HepG2 (cell line): ENCODE measurements around the gene NEAT1. TPM values are rescaled to one million over a fixed set of nuclear protein-coding genes. Genes with fewer than 3 reads are reported as not detected.

Source experiments
- GTF2F1 ChIP-seq: fragments of 150-350 bp; IDR thresholded peaks from 2 replicates; pipeline ENCODE4 v1.6.1; 2014; ENCODE audit warnings: low read length
- MXD1 ChIP-seq: sonication (generic); formaldehyde crosslinking; IDR thresholded peaks from 2 replicates; pipeline ENCODE4 v1.4.0; 2020; ENCODE audit warnings: mild to moderate bottlenecking, missing genetic modification reagents
- NFIC ChIP-seq: IDR thresholded peaks from 2 replicates; pipeline ENCODE4 v1.6.1; 2012; ENCODE audit warnings: mild to moderate bottlenecking, low read length, inconsistent platforms
- POLR2AphosphoS2 ChIP-seq: IDR thresholded peaks from 2 replicates; pipeline ENCODE4 v1.6.1; 2011; ENCODE audit warnings: low read depth, low read length, improper control_type of control experiment
- SAP130 ChIP-seq: IDR thresholded peaks from 2 replicates; pipeline ENCODE4 v1.6.1; 2016; ENCODE audit warnings: low read depth
- SYNCRIP ChIP-seq: fragments of 200-400 bp; formaldehyde crosslinking; IDR thresholded peaks from 2 replicates; pipeline ENCODE4 v1.6.1; 2018; ENCODE audit warnings: mild to moderate bottlenecking, low read depth, low read length; ENCODE audit not compliant: insufficient read depth
- TMF1 ChIP-seq: sonication (generic); formaldehyde crosslinking; IDR thresholded peaks from 2 replicates; pipeline ENCODE4 v1.8.1; 2022; ENCODE audit warnings: low read depth, missing genetic modification reagents
- ZNF138 ChIP-seq: sonication (generic); formaldehyde crosslinking; IDR thresholded peaks from 2 replicates; pipeline ENCODE4 v1.5.0; 2020; ENCODE audit warnings: mild to moderate bottlenecking, low read depth, missing genetic modification reagents
- ZNF44 ChIP-seq: sonication (generic); formaldehyde crosslinking; IDR thresholded peaks from 2 replicates; pipeline ENCODE4 v1.5.1; 2020; ENCODE audit warnings: mild to moderate bottlenecking, missing genetic modification reagents
- ZNF552 ChIP-seq: sonication (generic); formaldehyde crosslinking; IDR thresholded peaks from 2 replicates; pipeline ENCODE4 v1.9.0; 2022; ENCODE audit warnings: missing genetic modification reagents, mild to moderate bottlenecking, borderline replicate concordance
- ZNF660 ChIP-seq: sonication (generic); formaldehyde crosslinking; IDR thresholded peaks from 2 replicates; pipeline ENCODE4 v1.5.1; 2020; ENCODE audit warnings: mild to moderate bottlenecking, low read depth, missing genetic modification reagents, borderline replicate concordance
- ZNF784 ChIP-seq: sonication (generic); formaldehyde crosslinking; IDR thresholded peaks from 2 replicates; pipeline ENCODE4 v1.5.1; 2020; ENCODE audit warnings: missing genetic modification reagents, mild to moderate bottlenecking, borderline replicate concordance
- polyA plus RNA-seq, 8 experiments: library from polyadenylated mRNA; depleted of rRNA in 3 of 8; stranded (reverse) in 7 of 8; unstranded in 1 of 8; fragments of >200 nt; fragmentation: Illumina TruSeq in 4 of 8; extraction: Trizol in 4 of 8; gene quantifications; 2 replicates each; pipeline versions ENCODE4 v1.2.1 to v1.2.3, GENCODE V29; 2011 to 2016; ENCODE audit warnings: low read depth in 4 of 8, missing spikeins in 1 of 8, mixed read lengths in 1 of 8; ENCODE audit not compliant: insufficient read depth in 1 of 8
- total RNA-seq, 5 experiments: library from RNA; depleted of rRNA; stranded (reverse); fragments of >200 nt; fragmentation: Illumina TruSeq; extraction: Trizol; gene quantifications; 2 replicates each; pipeline ENCODE4 v1.2.3, GENCODE V29; 2016; ENCODE audit warnings: low read depth in 1 of 5
- TF ChIP-seq, protein P1 (sequence below): sonication (generic); formaldehyde crosslinking; IDR thresholded peaks from 2 replicates; pipeline ENCODE4 v1.4.0; 2020; ENCODE audit warnings: missing genetic modification reagents
- TF ChIP-seq, protein P2 (sequence below): sonication (generic); formaldehyde crosslinking; IDR thresholded peaks from 2 replicates; pipeline ENCODE4 v1.5.0; 2020; ENCODE audit warnings: missing genetic modification reagents
- TF ChIP-seq, protein P3 (sequence below): sonication (generic); formaldehyde crosslinking; IDR thresholded peaks from 2 replicates; pipeline ENCODE4 v1.4.0; 2020; ENCODE audit warnings: missing genetic modification reagents
- TF ChIP-seq, protein P4 (sequence below): sonication (generic); formaldehyde crosslinking; IDR thresholded peaks from 2 replicates; pipeline ENCODE4 v1.4.0; 2020; ENCODE audit warnings: missing genetic modification reagents

The NEAT1 gene
- total and polyA plus RNA-seq, 2 of the 13 experiments (the other 11 are each of a cell fraction or from before 2014, with no cell fraction given) = 20.5 to 41.2 TPM

GRCh38 chr11:65429724-65430405 is 7.3 kb downstream of the NEAT1 start (continued):
- TF ChIP-seq ZNF784 (CRISPR knock-in tag) = no peak
- TF ChIP-seq ZNF44 (CRISPR knock-in tag) = no peak
- TF ChIP-seq NFIC = no peak
- TF ChIP-seq, protein P1, sequence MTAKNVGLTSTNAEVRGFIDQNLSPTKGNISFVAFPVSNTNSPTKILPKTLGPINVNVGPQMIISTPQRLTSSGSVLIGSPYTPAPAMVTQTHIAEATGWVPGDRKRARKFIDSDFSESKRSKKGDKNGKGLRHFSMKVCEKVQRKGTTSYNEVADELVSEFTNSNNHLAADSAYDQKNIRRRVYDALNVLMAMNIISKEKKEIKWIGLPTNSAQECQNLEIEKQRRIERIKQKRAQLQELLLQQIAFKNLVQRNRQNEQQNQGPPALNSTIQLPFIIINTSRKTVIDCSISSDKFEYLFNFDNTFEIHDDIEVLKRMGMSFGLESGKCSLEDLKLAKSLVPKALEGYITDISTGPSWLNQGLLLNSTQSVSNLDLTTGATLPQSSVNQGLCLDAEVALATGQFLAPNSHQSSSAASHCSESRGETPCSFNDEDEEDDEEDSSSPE = no peak
- TF ChIP-seq TMF1 (CRISPR knock-in tag) = no peak
- TF ChIP-seq ZNF138 (CRISPR knock-in tag) = no peak
- TF ChIP-seq SAP130 (CRISPR knock-in tag) = no peak
- TF ChIP-seq, protein P2, sequence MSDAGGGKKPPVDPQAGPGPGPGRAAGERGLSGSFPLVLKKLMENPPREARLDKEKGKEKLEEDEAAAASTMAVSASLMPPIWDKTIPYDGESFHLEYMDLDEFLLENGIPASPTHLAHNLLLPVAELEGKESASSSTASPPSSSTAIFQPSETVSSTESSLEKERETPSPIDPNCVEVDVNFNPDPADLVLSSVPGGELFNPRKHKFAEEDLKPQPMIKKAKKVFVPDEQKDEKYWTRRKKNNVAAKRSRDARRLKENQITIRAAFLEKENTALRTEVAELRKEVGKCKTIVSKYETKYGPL (CRISPR knock-in tag) = no peak
- no peak for TF ChIP-seq MXD1 (CRISPR knock-in tag)
- TF ChIP-seq ZNF552 (CRISPR knock-in tag) = no peak
- no peak for TF ChIP-seq GTF2F1
- peak; percentile 90 for TF ChIP-seq POLR2AphosphoS2
- TF ChIP-seq, protein P3, sequence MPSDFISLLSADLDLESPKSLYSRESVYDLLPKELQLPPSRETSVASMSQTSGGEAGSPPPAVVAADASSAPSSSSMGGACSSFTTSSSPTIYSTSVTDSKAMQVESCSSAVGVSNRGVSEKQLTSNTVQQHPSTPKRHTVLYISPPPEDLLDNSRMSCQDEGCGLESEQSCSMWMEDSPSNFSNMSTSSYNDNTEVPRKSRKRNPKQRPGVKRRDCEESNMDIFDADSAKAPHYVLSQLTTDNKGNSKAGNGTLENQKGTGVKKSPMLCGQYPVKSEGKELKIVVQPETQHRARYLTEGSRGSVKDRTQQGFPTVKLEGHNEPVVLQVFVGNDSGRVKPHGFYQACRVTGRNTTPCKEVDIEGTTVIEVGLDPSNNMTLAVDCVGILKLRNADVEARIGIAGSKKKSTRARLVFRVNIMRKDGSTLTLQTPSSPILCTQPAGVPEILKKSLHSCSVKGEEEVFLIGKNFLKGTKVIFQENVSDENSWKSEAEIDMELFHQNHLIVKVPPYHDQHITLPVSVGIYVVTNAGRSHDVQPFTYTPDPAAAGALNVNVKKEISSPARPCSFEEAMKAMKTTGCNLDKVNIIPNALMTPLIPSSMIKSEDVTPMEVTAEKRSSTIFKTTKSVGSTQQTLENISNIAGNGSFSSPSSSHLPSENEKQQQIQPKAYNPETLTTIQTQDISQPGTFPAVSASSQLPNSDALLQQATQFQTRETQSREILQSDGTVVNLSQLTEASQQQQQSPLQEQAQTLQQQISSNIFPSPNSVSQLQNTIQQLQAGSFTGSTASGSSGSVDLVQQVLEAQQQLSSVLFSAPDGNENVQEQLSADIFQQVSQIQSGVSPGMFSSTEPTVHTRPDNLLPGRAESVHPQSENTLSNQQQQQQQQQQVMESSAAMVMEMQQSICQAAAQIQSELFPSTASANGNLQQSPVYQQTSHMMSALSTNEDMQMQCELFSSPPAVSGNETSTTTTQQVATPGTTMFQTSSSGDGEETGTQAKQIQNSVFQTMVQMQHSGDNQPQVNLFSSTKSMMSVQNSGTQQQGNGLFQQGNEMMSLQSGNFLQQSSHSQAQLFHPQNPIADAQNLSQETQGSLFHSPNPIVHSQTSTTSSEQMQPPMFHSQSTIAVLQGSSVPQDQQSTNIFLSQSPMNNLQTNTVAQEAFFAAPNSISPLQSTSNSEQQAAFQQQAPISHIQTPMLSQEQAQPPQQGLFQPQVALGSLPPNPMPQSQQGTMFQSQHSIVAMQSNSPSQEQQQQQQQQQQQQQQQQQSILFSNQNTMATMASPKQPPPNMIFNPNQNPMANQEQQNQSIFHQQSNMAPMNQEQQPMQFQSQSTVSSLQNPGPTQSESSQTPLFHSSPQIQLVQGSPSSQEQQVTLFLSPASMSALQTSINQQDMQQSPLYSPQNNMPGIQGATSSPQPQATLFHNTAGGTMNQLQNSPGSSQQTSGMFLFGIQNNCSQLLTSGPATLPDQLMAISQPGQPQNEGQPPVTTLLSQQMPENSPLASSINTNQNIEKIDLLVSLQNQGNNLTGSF = no peak
- TF ChIP-seq SYNCRIP = no peak
- no peak for TF ChIP-seq ZNF660 (CRISPR knock-in tag)
- TF ChIP-seq, protein P4, sequence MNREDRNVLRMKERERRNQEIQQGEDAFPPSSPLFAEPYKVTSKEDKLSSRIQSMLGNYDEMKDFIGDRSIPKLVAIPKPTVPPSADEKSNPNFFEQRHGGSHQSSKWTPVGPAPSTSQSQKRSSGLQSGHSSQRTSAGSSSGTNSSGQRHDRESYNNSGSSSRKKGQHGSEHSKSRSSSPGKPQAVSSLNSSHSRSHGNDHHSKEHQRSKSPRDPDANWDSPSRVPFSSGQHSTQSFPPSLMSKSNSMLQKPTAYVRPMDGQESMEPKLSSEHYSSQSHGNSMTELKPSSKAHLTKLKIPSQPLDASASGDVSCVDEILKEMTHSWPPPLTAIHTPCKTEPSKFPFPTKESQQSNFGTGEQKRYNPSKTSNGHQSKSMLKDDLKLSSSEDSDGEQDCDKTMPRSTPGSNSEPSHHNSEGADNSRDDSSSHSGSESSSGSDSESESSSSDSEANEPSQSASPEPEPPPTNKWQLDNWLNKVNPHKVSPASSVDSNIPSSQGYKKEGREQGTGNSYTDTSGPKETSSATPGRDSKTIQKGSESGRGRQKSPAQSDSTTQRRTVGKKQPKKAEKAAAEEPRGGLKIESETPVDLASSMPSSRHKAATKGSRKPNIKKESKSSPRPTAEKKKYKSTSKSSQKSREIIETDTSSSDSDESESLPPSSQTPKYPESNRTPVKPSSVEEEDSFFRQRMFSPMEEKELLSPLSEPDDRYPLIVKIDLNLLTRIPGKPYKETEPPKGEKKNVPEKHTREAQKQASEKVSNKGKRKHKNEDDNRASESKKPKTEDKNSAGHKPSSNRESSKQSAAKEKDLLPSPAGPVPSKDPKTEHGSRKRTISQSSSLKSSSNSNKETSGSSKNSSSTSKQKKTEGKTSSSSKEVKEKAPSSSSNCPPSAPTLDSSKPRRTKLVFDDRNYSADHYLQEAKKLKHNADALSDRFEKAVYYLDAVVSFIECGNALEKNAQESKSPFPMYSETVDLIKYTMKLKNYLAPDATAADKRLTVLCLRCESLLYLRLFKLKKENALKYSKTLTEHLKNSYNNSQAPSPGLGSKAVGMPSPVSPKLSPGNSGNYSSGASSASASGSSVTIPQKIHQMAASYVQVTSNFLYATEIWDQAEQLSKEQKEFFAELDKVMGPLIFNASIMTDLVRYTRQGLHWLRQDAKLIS = no peak
